Activated T-helper 2 cell treated with anti-CD3 and anti-CD28 coated beads, Interferon-gamma antibody, Interleukin-2, Interleukin-4, amounts not matched to agents 10 μg/mL and 5 μg/mL and 100 μg/mL, durations not matched to agents 14 hours and 24 hours and 36 hours (primary cell): ENCODE data around the gene KCND3. TPM values are rescaled to one million over a fixed set of nuclear protein-coding genes. Genes with fewer than 3 reads are reported as not detected.

Source experiments
- DNase-seq: peaks from one replicate; pipeline ENCODE4 v3.0.0; 2021; ENCODE audit warnings: low spot score
- H3K27ac Mint-ChIP-seq: one replicate; pipeline ENCODE4 v1.8.0; 2021; ENCODE audit warnings: mixed read lengths
- H3K27me3 Mint-ChIP-seq: one replicate; pipeline ENCODE4 v1.8.0; 2021; ENCODE audit warnings: low read depth, mixed read lengths
- H3K36me3 Mint-ChIP-seq: one replicate; pipeline ENCODE4 v1.8.0; 2021; ENCODE audit warnings: low read depth, mixed read lengths
- H3K4me1 Mint-ChIP-seq: one replicate; pipeline ENCODE4 v1.8.0; 2021; ENCODE audit warnings: low read depth, mixed read lengths
- H3K4me3 Mint-ChIP-seq: one replicate; pipeline ENCODE4 v1.8.0; 2021; ENCODE audit warnings: low read depth, mild to moderate bottlenecking, moderate library complexity, mixed read lengths
- H3K9me3 Mint-ChIP-seq: one replicate; pipeline ENCODE4 v1.8.0; 2021; ENCODE audit warnings: mixed read lengths
- intact Hi-C: fragments of 100-400 bp; cut with micrococcal nuclease; formaldehyde crosslinking; loops from one replicate; pipeline ENCODE4 v1.15.1; 2023
- total RNA-seq: library from RNA; stranded (reverse); gene quantifications from 2 replicates; pipeline ENCODE4 v1.2.3, GENCODE V29; 2022

The KCND3 gene
- total RNA-seq, 1 donor from 2014 or later, result not detected

DNA sequence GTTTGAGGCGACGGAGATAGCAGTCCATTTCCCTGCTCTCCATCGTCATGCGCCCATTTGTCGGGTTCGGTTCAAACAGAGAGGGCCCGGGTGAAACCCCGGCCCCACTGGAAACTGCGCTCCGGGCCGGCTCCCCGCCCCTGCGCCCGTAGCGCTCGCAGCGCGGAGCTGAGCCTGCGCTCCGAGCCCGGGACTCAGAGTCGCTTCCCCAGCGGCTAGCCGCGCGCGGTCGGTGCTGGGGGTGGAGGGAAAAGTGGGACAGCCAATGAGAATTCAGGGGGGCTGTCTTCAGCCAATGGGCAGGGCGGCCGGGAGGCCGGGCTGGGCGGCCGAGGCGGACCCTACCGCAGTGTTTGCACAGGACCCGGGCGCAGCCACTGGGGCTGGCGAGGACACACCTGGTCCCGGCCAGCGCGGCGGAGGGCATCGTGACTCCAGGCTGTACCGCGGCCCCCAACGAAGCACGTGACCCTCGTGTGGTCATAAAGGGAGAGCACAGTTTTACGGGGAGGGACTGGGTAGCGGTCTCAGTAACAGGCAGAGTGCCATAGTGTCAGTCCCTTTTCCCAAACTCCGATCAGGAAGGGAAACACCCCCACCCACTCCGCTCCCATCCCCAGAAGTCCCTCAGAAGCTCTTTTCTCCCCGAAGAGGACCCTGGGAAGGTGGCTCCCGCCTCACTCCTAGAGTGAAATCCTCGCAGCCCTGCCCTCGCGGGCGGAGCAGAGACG is 250.1 kb downstream of the KCND3 start, which contains the start of gene INKA2:
Gene INKA2, minus strand, starts transcription at position 202 of the 731 bp plus-strand sequence. Its CDS starts 153 bp downstream, at position 49.
- intact Hi-C loops, result loop anchor here (1.0 to 5.0 kb wide), 4 partner anchors 16 to 233 kb away; partner anchors contain the start of gene DDX20
- no peaks in the 10 kb centered on the region for H3K36me3 Mint-ChIP-seq
- H3K4me1 Mint-ChIP-seq, result peaks cover 16% of the 10 kb centered on the region

GRCh38 chr1:111738436-111739193 is 250.9 kb downstream of the KCND3 start:
- H3K36me3 Mint-ChIP-seq, result no peaks in the 10 kb centered on the region
- intact Hi-C loops, result loop anchor here (1.0 to 5.0 kb wide), 4 partner anchors 17 to 232 kb away; partner anchors contain the start of gene DDX20
- peak overlapping the region; percentile 93 for H3K4me3 Mint-ChIP-seq
- H3K4me1 Mint-ChIP-seq, result peaks cover 18% of the 10 kb centered on the region
- peaks cover 36% of the 10 kb centered on the region for H3K27me3 Mint-ChIP-seq
- H3K9me3 Mint-ChIP-seq, result no peaks in the 10 kb centered on the region
- no peak for DNase-seq
- H3K27ac Mint-ChIP-seq, result peak overlapping the region; percentile 88

More for the DNA sequence above, 250.1 kb downstream of the KCND3 start, which contains the start of gene INKA2:
- peak; percentile 80 for DNase-seq
- Mint-ChIP-seq H3K27me3 (peaks cover 38% of the 10 kb centered on the region), H3K27ac (peak within 1 kb of the TSS; percentile 88), H3K9me3 (no peaks in the 10 kb centered on the region), H3K4me3 (peak within 1 kb of the TSS; percentile 93)

DNA sequence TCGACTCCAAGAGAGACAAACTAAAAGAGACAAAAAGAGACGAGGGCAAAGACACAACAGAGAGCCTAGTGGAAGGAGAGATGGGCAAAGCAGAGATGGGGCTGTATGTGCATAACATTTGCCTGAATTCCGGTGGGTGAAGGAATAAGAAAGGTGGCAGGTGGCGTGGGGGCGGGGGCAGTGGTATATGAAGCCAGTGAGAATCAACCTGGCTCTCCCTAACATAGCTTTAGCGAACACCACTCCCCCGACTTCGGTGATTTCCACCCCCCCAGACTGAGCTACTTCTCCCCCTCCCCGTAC is 251.4 kb downstream of the KCND3 start:
- Mint-ChIP-seq H3K4me3 (peak overlapping the region; percentile 80), H3K4me1 (peaks cover 22% of the 10 kb centered on the region), H3K27me3 (peaks cover 34% of the 10 kb centered on the region), H3K27ac (peak overlapping the region; percentile 32), H3K9me3 (no peaks in the 10 kb centered on the region), H3K36me3 (no peaks in the 10 kb centered on the region)
- intact Hi-C loops, result loop anchor here (2.0 to 5.0 kb wide), 3 partner anchors 19 to 231 kb away; no protein-coding TSS in a partner anchor
- no peak for DNase-seq

- H3K36me3 Mint-ChIP-seq, result no peaks in the 10 kb centered on the region
- H3K27ac Mint-ChIP-seq, result peak overlapping the region; percentile 32
- no peak for DNase-seq
- peaks cover 31% of the 10 kb centered on the region for H3K27me3 Mint-ChIP-seq
- H3K4me1 Mint-ChIP-seq, result peaks cover 24% of the 10 kb centered on the region
- H3K4me3 Mint-ChIP-seq, result peak overlapping the region; percentile 80
- no peaks in the 10 kb centered on the region for H3K9me3 Mint-ChIP-seq
- intact Hi-C loops, result loop anchor here (2.0 to 5.0 kb wide), 3 partner anchors 19 to 231 kb away; no protein-coding TSS in a partner anchor
These were observed 252.0 kb downstream of the KCND3 start for GRCh38 chr1:111737216-111738132.

DNA sequence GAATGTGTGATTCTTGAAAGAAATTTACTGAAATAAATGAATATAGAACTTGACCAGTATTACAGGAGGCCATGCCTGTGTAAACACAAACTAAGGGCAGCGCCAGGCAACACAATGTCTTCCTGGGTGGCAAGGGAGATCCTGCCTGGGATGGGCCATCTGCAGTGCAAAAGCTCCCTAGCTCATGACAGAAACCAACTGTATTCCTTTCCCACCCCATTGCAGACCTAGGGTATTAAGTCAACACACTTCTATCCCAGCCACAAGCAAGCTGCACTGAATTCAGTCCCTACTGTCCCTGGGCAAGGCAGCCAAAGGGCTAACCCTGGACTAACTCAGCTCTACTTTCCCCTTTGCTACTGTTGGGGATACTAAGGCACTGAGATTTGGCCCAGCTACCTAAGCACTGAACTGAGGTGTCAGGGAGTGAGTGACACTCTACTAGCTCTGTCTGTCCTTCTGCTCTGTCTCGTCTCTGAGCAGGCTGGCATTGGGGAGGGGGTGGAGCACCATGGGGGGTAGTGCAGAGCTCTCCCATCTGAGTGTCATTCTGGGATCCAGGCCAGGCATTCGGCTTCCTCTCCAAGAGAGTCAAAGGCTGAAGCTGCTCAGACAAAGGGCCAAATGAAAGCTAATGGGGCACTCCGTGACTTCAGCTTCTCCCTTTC is 252.8 kb downstream of the KCND3 start:
- H3K27me3 Mint-ChIP-seq, result peaks cover 24% of the 10 kb centered on the region
- H3K36me3 Mint-ChIP-seq, result no peaks in the 10 kb centered on the region
- H3K4me1 Mint-ChIP-seq, result peaks cover 24% of the 10 kb centered on the region
- intact Hi-C loops, result loop anchor here (5.0 kb wide), 1 partner anchor 109 kb away; no protein-coding TSS in a partner anchor
- H3K9me3 Mint-ChIP-seq, result no peaks in the 10 kb centered on the region
- H3K27ac Mint-ChIP-seq, result no peak overlapping the region
- no peak for DNase-seq
- H3K4me3 Mint-ChIP-seq, result no peak overlapping the region

DNA sequence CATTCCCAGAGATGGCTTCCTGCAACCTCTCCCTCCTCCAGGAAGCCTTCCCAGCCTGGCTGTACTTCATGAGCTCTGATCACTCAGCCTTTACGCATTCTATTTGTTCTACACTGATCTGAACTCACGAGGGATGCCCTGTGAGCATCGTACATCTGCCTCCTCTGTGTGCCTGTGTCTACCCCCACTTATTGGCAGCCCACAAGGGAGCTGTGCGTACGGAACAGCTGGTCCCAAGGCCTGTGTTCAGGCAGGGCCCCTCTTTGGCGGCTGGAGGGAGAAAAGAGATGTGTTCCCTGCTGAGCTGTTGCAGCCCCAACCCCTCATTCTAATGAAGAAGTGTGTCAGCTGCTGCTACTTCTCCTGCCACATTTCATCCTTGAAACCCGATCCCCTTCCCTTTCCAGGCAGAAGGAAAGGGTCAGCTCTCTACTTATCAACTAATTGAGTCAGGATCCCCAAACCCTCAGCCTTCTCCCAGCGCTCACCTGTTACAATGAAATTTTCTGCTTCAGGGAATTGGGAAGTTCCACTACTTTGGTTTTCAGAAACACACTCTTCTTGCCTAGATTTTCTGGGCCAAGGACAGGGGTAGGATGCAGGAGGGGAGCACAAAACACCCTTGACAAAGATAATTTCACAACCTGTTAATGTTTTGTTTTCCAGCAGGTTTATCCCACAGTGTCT is 253.5 kb downstream of the KCND3 start:
- no peak overlapping the region for H3K4me3 Mint-ChIP-seq
- H3K27me3 Mint-ChIP-seq, result peaks cover 19% of the 10 kb centered on the region
- intact Hi-C loops, result loop anchor here (5.0 kb wide), 1 partner anchor 109 kb away; no protein-coding TSS in a partner anchor
- no peaks in the 10 kb centered on the region for H3K9me3 Mint-ChIP-seq
- no peaks in the 10 kb centered on the region for H3K36me3 Mint-ChIP-seq
- H3K4me1 Mint-ChIP-seq, result peaks cover 24% of the 10 kb centered on the region
- no peak for DNase-seq
- no peak overlapping the region for H3K27ac Mint-ChIP-seq

GRCh38 chr1:111735321-111735720 is 254.1 kb downstream of the KCND3 start:
- intact Hi-C loops, result loop anchor here (5.0 kb wide), 1 partner anchor 108 kb away; no protein-coding TSS in a partner anchor
- Mint-ChIP-seq H3K4me3 (no peak overlapping the region), H3K27me3 (peaks cover 13% of the 10 kb centered on the region), H3K4me1 (peaks cover 22% of the 10 kb centered on the region), H3K9me3 (no peaks in the 10 kb centered on the region), H3K27ac (no peak overlapping the region), H3K36me3 (no peaks in the 10 kb centered on the region)
- no peak for DNase-seq

- intact Hi-C loops, result loop anchor here (5.0 kb wide), 1 partner anchor 108 kb away; no protein-coding TSS in a partner anchor
- Mint-ChIP-seq H3K9me3 (no peaks in the 10 kb centered on the region), H3K4me1 (peaks cover 20% of the 10 kb centered on the region), H3K27me3 (peaks cover 10% of the 10 kb centered on the region), H3K4me3 (no peak overlapping the region), H3K36me3 (no peaks in the 10 kb centered on the region), H3K27ac (no peak overlapping the region)
- DNase-seq, result no peak
These were observed 254.6 kb downstream of the KCND3 start for GRCh38 chr1:111734856-111735255.

DNA sequence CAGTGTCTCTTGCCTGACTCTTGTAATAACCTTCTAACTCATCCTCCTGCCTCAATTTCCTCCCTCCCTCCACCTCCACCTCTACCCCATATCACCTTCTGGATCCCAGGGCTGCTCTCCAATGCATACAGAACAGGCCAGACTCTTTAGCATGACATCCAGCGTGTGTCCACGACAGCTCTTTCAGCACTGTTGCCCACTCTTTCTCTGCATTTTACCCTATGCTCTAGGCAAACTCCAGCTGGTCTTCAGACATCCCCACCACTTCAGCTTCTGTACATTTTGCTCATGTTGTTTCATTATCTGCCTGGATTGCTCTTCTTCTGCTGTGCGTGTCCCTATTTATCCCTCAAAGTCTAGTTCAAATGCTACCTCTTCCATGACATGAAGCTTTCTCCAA is 255.0 kb downstream of the KCND3 start:
- H3K36me3 Mint-ChIP-seq, result no peaks in the 10 kb centered on the region
- no peaks in the 10 kb centered on the region for H3K9me3 Mint-ChIP-seq
- no peak for DNase-seq
- peaks cover 17% of the 10 kb centered on the region for H3K4me1 Mint-ChIP-seq
- H3K27me3 Mint-ChIP-seq, result peaks cover 8% of the 10 kb centered on the region
- H3K4me3 Mint-ChIP-seq, result no peak overlapping the region
- intact Hi-C loops, result no loop called here
- no peak overlapping the region for H3K27ac Mint-ChIP-seq

GRCh38 chr1:111733992-111734341 is 255.5 kb downstream of the KCND3 start:
- Mint-ChIP-seq H3K27me3 (peaks cover 8% of the 10 kb centered on the region), H3K9me3 (no peaks in the 10 kb centered on the region), H3K4me3 (no peak overlapping the region), H3K36me3 (no peaks in the 10 kb centered on the region), H3K4me1 (peaks cover 17% of the 10 kb centered on the region), H3K27ac (no peak overlapping the region)
- DNase-seq, result no peak
- intact Hi-C loops, result no loop called here

GRCh38 chr1:111733183-111733991 is 256.1 kb downstream of the KCND3 start:
- H3K27me3 Mint-ChIP-seq, result peaks cover 8% of the 10 kb centered on the region

More at GRCh38 chr1:111733183-111733991, 256.1 kb downstream of the KCND3 start:
- intact Hi-C loops, result no loop called here
- Mint-ChIP-seq H3K36me3 (no peaks in the 10 kb centered on the region), H3K9me3 (no peaks in the 10 kb centered on the region), H3K4me3 (no peak overlapping the region), H3K27ac (peak overlapping the region; percentile 38), H3K4me1 (peaks cover 15% of the 10 kb centered on the region)
- no peak for DNase-seq
